HG03066 (cell line): ENCODE results near the gene CAPN9.

Source experiments
- ATAC-seq: cut with Tn5 transposase; IDR thresholded peaks from one replicate; pipeline ENCODE4 v1.9.1; 2021; ENCODE audit warnings: low read depth; ENCODE audit not compliant: unreplicated experiment

The CAPN9 gene

GRCh38 chr1:230793463-230793745, 46.2 kb downstream of the CAPN9 start:
- ATAC-seq: no peak

- no peak for ATAC-seq
Measured at GRCh38 chr1:230794431-230794830, 47.2 kb downstream of the CAPN9 start.

DNA sequence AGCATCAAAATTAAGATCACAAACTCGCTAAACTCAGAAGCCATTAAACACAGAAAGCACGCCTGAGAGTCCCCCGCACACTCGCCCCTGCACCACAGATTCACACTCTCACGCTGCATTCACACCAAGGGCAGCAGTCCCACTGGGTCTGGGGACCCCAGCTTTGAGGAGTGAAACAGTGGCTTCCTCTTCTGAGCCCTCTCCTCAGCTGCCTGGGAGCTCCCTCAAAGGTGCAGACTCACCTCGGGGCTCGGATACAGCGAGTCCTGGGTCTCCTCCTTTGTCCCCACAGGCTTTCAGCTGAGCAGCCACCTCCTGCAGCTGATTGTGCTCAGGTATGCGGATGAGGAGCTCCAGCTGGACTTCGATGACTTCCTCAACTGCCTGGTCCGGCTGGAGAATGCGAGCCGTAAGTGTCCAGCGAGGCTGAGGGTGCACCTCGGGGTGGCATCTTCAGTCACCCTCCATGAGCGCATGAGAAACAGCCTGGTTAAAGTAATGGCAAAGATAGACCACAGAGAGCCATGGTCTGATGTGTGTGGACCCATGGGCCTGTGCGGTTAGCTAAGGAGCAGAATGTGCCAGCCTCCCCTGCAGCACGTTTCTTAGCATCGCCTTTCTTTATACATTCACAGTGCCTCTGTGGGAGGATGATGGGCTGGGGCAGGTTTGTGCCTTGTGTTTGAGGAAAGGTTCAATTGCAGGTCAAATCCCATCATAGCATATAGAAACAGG, 47.9 kb downstream of the CAPN9 start:
- ATAC-seq: no peak

GRCh38 chr1:230796626-230797025, 49.4 kb downstream of the CAPN9 start:
- no peak for ATAC-seq

DNA sequence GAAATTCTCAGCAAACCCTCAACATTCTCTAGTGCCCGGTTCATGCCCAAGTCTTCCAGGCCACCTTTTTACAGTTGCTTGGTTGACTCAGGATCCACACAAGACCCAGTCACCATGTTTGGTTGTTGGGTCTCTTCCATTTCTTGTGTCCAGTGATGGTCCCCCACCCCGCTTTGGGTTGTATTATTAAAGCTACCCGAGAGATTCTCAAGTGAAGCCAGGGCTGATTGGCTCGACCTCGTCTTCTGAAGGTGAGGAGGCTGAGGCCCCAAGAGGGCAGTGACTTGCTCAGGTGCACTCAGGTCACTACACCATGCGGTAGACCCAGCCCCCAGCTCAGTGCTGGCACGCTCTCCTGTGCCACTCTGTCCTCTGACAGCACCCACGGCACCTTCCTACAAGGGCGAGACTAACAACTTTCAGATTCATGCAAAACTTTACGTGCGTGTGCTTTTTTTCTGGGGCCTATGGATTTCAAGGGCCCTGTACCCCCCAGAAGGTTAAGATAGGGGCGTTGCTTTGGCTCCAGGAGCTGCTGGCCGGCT, 50.3 kb downstream of the CAPN9 start:
- ATAC-seq: no peak

DNA sequence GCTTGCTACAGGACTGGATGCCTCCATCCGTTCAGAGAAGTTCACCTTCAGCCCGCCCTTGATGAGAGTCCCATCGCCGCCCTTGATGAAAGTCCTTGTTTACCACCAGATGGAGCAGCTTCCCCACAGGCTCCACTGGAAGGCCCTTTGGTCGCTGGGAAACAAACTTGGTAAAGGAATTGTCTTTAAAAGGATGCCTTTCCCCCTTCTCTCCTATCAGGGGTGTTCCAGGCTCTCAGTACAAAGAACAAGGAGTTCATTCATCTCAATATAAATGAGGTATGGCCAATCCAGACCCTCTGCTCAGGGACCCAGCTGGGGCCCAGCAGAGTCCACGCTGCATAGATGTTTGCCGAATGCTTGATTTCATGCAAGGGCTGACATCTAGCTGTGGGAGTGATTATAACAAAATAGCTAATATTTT, 50.8 kb downstream of the CAPN9 start:
- ATAC-seq: no peak

GRCh38 chr1:230798491-230798890, 51.3 kb downstream of the CAPN9 start:
- ATAC-seq: no peak

DNA sequence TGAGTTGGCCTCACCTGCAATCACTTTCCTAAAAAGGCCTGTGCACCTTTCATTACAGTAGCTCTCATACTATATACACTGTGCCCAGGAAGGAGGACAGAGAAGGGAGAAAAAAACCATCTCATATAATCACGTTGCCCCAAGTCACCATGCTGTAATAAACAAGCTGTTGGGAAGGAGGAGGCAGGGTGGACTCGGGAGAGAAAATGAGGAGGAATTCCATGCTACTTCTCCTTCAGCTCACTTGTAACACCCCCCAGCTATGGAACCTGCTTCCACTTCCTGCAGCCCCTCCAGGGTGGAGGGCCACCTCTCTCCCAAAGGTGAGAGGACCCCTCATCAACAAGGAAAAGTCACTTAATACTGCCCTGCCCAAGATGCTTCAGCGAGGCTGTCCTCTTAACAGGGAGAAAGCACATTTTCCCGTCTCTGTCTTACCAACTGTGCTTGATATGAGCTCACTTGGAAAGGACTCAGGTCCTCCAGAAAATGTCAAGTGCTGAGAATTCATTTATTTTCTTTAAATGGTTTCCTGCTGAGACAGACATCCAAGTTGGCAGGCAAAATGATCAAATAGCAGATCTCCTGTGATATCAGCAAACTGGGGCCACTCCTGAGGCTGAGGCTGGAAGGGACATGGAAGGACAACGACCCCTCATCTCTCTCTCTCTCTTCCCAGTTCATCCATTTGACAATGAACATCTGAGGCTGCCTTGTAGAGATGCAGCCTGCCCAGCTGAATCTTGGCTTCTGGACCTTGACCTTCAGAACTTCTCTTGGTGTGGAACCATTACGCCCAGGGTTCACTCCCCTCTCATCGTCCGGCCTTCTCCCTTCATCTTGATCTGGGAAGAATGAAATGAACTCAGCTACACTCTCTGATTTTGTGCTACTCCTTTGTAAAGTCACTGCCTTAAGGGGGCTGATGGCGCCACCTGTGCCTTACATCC, 54.0 kb downstream of the CAPN9 start:
- ATAC-seq: no peak

DNA sequence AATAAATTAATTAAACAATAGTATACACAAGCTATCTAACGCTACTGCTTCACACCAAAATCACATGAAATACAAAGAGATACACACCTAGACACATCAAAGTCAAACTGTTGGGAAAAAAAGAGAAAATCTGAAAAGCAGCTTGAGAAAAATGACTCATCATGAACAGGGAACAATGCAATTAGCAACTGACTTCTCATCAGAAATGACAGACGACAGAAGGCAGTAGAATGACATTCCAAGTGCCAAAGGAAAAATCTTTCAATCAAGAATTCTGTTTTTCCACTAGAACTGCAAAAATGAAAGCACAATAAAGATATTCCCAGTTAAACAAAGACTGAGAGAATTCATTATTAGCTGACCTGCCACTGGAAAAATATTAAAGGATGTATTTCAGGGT, 57.2 kb downstream of the CAPN9 start:
- ATAC-seq: no peak

GRCh38 chr1:230806552-230806951, 59.4 kb downstream of the CAPN9 start:
- ATAC-seq: no peak

DNA sequence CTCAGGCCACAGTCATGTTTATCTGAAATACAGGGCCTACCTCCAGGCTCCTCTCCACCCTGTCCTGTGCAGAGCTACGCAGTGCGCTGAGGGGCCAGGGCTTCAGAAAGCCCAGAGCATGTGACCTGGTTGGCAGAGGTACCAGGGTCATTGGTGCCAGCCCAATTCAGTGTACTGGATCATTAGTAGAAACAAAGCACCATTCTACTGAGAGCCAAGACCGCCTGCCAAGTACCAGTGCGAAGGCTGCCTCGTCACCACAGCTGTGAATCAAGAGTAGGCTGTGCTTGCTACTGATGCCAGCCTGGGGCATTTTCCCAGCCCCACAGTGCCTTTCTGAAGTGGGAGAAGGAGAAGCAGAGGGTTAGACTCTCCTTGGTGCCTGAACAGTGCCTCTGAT, 59.8 kb downstream of the CAPN9 start:
- ATAC-seq: no peak

DNA sequence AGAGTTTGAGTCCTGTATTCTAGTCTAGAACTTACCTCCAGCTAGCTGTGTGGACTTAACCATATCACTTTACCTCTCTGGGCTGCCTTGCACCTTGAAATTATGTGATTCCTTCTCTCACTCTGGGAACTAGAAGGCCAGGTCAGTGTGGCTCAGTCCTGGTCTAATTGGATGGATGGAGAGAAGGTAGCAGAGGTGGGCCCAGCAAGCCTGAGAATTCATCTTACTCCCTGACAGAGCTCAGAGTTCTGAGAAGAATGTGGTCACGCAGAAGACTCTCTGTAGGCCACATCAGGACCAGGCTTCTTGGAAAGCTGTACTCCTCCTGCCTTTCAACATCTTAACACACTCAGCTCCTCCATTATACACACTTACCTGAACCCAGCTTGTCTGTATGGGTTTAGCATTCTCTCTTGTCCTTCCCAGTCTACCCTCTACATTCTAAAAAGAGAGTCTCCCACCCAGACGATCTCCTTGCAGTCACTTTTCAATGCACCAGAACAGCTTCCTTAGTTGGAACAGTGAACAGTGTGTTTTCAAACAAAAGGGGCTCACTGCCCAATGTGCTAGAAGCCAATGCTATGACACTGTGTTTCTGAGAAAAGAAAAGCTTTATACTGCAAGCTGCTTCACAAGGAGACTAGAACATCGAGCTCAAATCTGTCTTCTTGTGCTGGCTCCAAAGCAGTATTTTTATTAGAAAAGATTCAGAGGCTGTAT, 60.5 kb downstream of the CAPN9 start:
- ATAC-seq: no peak

DNA sequence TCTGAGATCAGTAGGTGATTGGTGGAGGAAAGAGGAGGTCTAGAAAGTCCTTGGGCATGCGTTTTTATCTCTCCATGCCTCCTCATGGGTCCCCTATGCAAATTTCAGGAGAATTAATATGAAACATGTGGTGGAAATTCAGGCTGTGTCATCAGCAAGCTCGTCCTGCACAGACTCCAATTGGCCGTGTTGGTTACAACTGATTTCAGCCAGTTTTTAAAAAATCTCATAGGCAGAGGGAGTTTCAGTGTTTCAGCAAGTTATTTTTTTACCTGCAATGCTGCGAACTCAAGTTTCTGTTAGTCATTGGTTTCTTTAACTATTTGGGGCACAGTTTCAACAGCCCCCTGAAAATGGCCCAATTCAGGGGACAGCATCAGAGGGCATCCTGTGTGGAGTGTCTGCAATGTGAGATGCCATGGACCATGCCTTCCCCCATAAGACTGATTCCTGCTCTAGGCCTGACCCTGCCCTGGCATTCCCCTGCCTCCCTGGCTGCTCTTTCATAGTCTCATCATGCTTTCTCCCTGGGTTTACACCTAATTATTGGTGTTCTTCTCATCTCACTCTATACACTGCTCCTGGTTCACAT, 61.2 kb downstream of the CAPN9 start:
- ATAC-seq: no peak

- ATAC-seq: no peak
Measured at GRCh38 chr1:230809256-230809990, 62.2 kb downstream of the CAPN9 start.

GRCh38 chr1:230812568-230812967, 65.4 kb downstream of the CAPN9 start:
- ATAC-seq: no peak

DNA sequence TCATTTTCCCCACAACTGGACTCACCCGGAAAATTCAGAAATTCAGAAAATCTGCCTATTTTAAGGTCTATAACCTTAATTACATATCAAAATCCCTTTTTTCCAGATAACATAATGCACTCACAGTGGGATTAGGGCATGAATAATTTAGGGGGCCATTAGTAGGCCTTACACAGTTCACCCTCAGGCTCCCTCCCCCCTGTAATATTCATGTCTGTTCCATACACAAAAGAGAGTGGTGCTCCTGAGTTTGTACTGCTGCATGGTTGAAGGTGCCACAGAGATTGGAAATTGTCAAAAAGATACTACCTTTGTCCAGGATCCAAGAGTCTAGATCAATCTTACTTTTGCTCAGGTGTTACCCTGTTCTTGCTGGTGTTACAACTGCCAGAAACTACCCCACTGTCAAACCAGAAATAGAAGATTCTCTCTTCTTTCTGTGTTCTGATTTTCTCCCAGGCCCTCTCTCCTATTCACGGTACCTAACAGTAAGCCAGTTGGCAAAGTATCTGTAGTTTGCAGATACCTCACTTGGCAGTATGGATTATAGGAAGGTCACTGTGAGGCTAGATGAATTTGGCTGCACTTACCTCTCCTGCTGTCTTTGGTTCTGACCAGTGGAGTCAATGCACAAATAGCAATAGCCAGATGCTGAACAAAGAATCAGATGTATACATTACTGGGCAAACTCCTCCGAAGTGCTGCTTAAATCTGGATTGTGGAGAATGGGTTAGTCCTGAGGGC, 67.9 kb downstream of the CAPN9 start:
- no peak for ATAC-seq

GRCh38 chr1:230816018-230816417, 68.8 kb downstream of the CAPN9 start:
- ATAC-seq: no peak

DNA sequence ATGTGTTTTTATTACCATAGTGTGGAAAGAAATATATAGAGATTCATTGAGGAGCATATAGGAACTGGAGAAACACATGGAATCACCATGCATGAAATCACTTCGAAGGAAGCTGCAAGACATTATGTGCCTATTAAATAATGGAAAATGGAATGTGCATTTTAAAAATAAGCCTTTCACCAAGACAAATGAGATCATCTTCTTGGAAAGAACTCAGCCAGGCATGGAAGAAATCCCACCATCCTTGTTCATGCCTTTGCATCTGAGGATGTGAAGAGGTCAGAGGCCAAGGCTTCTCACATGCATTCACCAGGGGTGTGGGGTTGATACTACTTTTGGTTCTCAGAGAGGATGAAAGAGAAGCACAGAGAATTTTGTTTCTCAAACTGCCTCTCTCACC, 71.2 kb downstream of the CAPN9 start:
- ATAC-seq: no peak

DNA sequence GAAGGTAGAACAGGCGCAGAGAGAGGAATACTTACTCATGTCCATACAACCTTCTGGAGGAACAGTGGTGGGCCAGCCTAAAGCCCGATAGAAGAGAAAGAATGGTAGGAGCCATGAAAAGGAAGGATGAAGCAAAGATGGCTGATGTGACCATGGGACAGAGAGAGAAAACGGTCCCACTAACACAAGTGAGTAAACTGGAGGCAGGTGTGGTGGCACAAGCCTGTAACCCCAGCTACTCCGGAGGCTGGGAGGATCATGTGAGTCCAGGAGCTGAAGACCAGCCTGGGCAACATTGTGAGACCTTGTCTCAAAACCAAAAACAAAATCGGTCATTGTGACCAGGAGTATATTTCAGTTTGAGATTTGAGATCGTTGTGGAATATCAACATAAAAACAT, 71.7 kb downstream of the CAPN9 start:
- no peak for ATAC-seq
